T follicular helper cell (primary cell): Measurements from ENCODE around the gene SLIT3.
"Not testable (repeated sequence)": the region's sequence is repeated elsewhere in the genome, so short reads cannot be mapped to it uniquely, and the experiment has no call there.

Experiments
- DNase-seq: peaks from one replicate; pipeline ENCODE4 v3.0.0-alpha.2; 2020; ENCODE audit warnings: low read depth

Gene SLIT3

GRCh38 chr5:168768172-168768571 is 532.8 kb downstream of the SLIT3 start:
- no peak for DNase-seq

- no peak for DNase-seq
Observed at GRCh38 chr5:168766426-168766700, 534.6 kb downstream of the SLIT3 start.

- no peak for DNase-seq
Observed at GRCh38 chr5:168765551-168766425, 535.2 kb downstream of the SLIT3 start.

GRCh38 chr5:168765086-168765550 is 535.8 kb downstream of the SLIT3 start:
- DNase-seq: no peak

GRCh38 chr5:168756453-168757391 is 544.2 kb downstream of the SLIT3 start:
- no peak for DNase-seq

GRCh38 chr5:168755548-168756093 is 545.3 kb downstream of the SLIT3 start:
- no peak for DNase-seq

GRCh38 chr5:168753691-168754254 is 547.2 kb downstream of the SLIT3 start:
- DNase-seq: no peak

GRCh38 chr5:168752416-168753190 is 548.3 kb downstream of the SLIT3 start:
- no peak for DNase-seq

- no peak for DNase-seq
Observed at GRCh38 chr5:168752012-168752411, 548.9 kb downstream of the SLIT3 start.

- no peak for DNase-seq
Observed at GRCh38 chr5:168750926-168751325, 550.0 kb downstream of the SLIT3 start.

- DNase-seq: no peak
Observed at GRCh38 chr5:168749391-168750100, 551.4 kb downstream of the SLIT3 start.

GRCh38 chr5:168747987-168748777 is 552.8 kb downstream of the SLIT3 start:
- no peak for DNase-seq

- DNase-seq: no peak
Observed at GRCh38 chr5:168746893-168747640, 553.9 kb downstream of the SLIT3 start.

- not testable (repeated sequence) for DNase-seq
Observed at GRCh38 chr5:168746126-168746892, 554.6 kb downstream of the SLIT3 start.

GRCh38 chr5:168743617-168744016 is 557.3 kb downstream of the SLIT3 start:
- DNase-seq: no peak

- not testable (repeated sequence) for DNase-seq
Observed at GRCh38 chr5:168742311-168742710, 558.6 kb downstream of the SLIT3 start.

GRCh38 chr5:168740811-168741213 is 560.1 kb downstream of the SLIT3 start:
- no peak for DNase-seq

GRCh38 chr5:168740092-168740800 is 560.7 kb downstream of the SLIT3 start:
- no peak for DNase-seq
